ENCODE data around the gene JHY.

GRCh38 chr11:122843281-122844141 lies 39.0 kb upstream of the JHY start:
- TF ChIP-seq CTCF (IDR thresholded peaks at IDR 0.05): no peak
- no peak for TF ChIP-seq EP300 (IDR thresholded peaks at IDR 0.05)

Measured in gastroesophageal sphincter (tissue), 3 donors.